Activated naive CD8-positive, alpha-beta T cell treated with anti-CD3 and anti-CD28 coated beads, Interleukin-2, amount 50 U/mL, for 24 hours (primary cell): ENCODE data around the gene NUMA1.

ENCODE experiments used
- ATAC-seq: fragments of 150-1000 bp; cut with Tn5 transposase; one replicate; pipeline ENCODE4 v1.10.0; 2021
- DNase-seq: peaks from one replicate; pipeline ENCODE4 v3.0.0; 2021
- H3K27ac Mint-ChIP-seq: one replicate; pipeline ENCODE4 v1.8.0; 2021; ENCODE audit warnings: mild to moderate bottlenecking, mixed read lengths
- H3K27me3 Mint-ChIP-seq: one replicate; pipeline ENCODE4 v1.8.0; 2021; ENCODE audit warnings: mixed read lengths
- H3K36me3 Mint-ChIP-seq: one replicate; pipeline ENCODE4 v1.8.0; 2021; ENCODE audit warnings: low read depth, mixed read lengths
- H3K4me1 Mint-ChIP-seq: one replicate; pipeline ENCODE4 v1.8.0; 2021; ENCODE audit warnings: mixed read lengths
- H3K4me3 Mint-ChIP-seq: one replicate; pipeline ENCODE4 v1.8.0; 2021; ENCODE audit warnings: mild to moderate bottlenecking, moderate library complexity, mixed read lengths
- H3K9me3 Mint-ChIP-seq: one replicate; pipeline ENCODE4 v1.8.0; 2021; ENCODE audit warnings: mixed read lengths

NUMA1 gene

GRCh38 chr11:72036687-72037086 lies 43.7 kb downstream of the NUMA1 start:
- H3K4me1 Mint-ChIP-seq = peaks cover 13% of the 10 kb centered on the region
- ATAC-seq (no peak), DNase-seq (no peak)
- peaks cover 23% of the 10 kb centered on the region for H3K36me3 Mint-ChIP-seq
- no peaks in the 10 kb centered on the region for H3K27me3 Mint-ChIP-seq
- no peaks in the 10 kb centered on the region for H3K9me3 Mint-ChIP-seq
- H3K27ac Mint-ChIP-seq = peak overlapping the region; percentile 70
- H3K4me3 Mint-ChIP-seq = no peak overlapping the region

GRCh38 chr11:72030472-72031045 lies 49.8 kb downstream of the NUMA1 start:
- Mint-ChIP-seq H3K4me3 (no peak overlapping the region), H3K9me3 (no peaks in the 10 kb centered on the region), H3K27ac (no peak overlapping the region), H3K4me1 (peaks cover 35% of the 10 kb centered on the region), H3K27me3 (no peaks in the 10 kb centered on the region), H3K36me3 (peaks cover 20% of the 10 kb centered on the region)
- DNase-seq = no peak
- no peak for ATAC-seq

- peaks cover 23% of the 10 kb centered on the region for H3K36me3 Mint-ChIP-seq
- peaks cover 34% of the 10 kb centered on the region for H3K4me1 Mint-ChIP-seq
- H3K27me3 Mint-ChIP-seq = no peaks in the 10 kb centered on the region
- no peak overlapping the region for H3K27ac Mint-ChIP-seq
- H3K9me3 Mint-ChIP-seq = no peaks in the 10 kb centered on the region
- no peak for DNase-seq
- H3K4me3 Mint-ChIP-seq = no peak overlapping the region
- no peak for ATAC-seq
These were observed 54.3 kb downstream of the NUMA1 start for GRCh38 chr11:72026090-72026489.

- Mint-ChIP-seq H3K36me3 (peaks cover 36% of the 10 kb centered on the region), H3K4me1 (peaks cover 23% of the 10 kb centered on the region), H3K4me3 (no peak overlapping the region), H3K27me3 (no peaks in the 10 kb centered on the region), H3K27ac (no peak overlapping the region), H3K9me3 (no peaks in the 10 kb centered on the region)
- no peak for DNase-seq
- ATAC-seq = no peak
These were observed 56.1 kb downstream of the NUMA1 start for GRCh38 chr11:72024069-72024754.

- no peaks in the 10 kb centered on the region for H3K9me3 Mint-ChIP-seq
These were observed 57.0 kb downstream of the NUMA1 start for GRCh38 chr11:72023335-72023734.

GRCh38 chr11:72018171-72018570 lies 62.2 kb downstream of the NUMA1 start:
- Mint-ChIP-seq H3K4me1 (no peaks in the 10 kb centered on the region), H3K4me3 (no peak overlapping the region), H3K9me3 (no peaks in the 10 kb centered on the region), H3K27ac (peak overlapping the region; percentile 12), H3K36me3 (peaks cover 67% of the 10 kb centered on the region), H3K27me3 (no peaks in the 10 kb centered on the region)
- DNase-seq (no peak), ATAC-seq (no peak)

More at GRCh38 chr11:72023335-72023734, 57.0 kb downstream of the NUMA1 start:
- Mint-ChIP-seq H3K27me3 (no peaks in the 10 kb centered on the region), H3K27ac (no peak overlapping the region), H3K4me1 (peaks cover 15% of the 10 kb centered on the region), H3K36me3 (peaks cover 40% of the 10 kb centered on the region), H3K4me3 (no peak overlapping the region)
- ATAC-seq = no peak
- DNase-seq = no peak

GRCh38 chr11:72015511-72016061 lies 64.8 kb downstream of the NUMA1 start:
- Mint-ChIP-seq H3K9me3 (no peaks in the 10 kb centered on the region), H3K27me3 (no peaks in the 10 kb centered on the region), H3K36me3 (peaks cover 58% of the 10 kb centered on the region), H3K4me3 (no peak overlapping the region), H3K27ac (peak overlapping the region; percentile 19), H3K4me1 (no peaks in the 10 kb centered on the region)
- ATAC-seq (no peak), DNase-seq (no peak)

- no peak for ATAC-seq
These were observed 65.5 kb downstream of the NUMA1 start for GRCh38 chr11:72014761-72015320.

GRCh38 chr11:72013765-72014711 lies 66.3 kb downstream of the NUMA1 start:
- no peak for DNase-seq
- Mint-ChIP-seq H3K36me3 (peaks cover 53% of the 10 kb centered on the region), H3K27me3 (no peaks in the 10 kb centered on the region)

More at GRCh38 chr11:72014761-72015320, 65.5 kb downstream of the NUMA1 start:
- Mint-ChIP-seq H3K36me3 (peaks cover 54% of the 10 kb centered on the region), H3K27ac (no peak overlapping the region), H3K4me3 (no peak overlapping the region), H3K4me1 (no peaks in the 10 kb centered on the region), H3K27me3 (no peaks in the 10 kb centered on the region), H3K9me3 (no peaks in the 10 kb centered on the region)
- DNase-seq = no peak

GRCh38 chr11:72012897-72013721 lies 67.2 kb downstream of the NUMA1 start:
- Mint-ChIP-seq H3K27ac (no peak overlapping the region), H3K36me3 (peaks cover 54% of the 10 kb centered on the region), H3K4me1 (no peaks in the 10 kb centered on the region), H3K9me3 (no peaks in the 10 kb centered on the region), H3K27me3 (no peaks in the 10 kb centered on the region), H3K4me3 (no peak overlapping the region)
- no peak for DNase-seq
- ATAC-seq = no peak

More at GRCh38 chr11:72013765-72014711, 66.3 kb downstream of the NUMA1 start:
- Mint-ChIP-seq H3K9me3 (no peaks in the 10 kb centered on the region), H3K4me3 (no peak overlapping the region), H3K4me1 (no peaks in the 10 kb centered on the region), H3K27ac (no peak overlapping the region)
- ATAC-seq = no peak

GRCh38 chr11:72012091-72012630 lies 68.2 kb downstream of the NUMA1 start:
- Mint-ChIP-seq H3K9me3 (no peaks in the 10 kb centered on the region), H3K36me3 (peaks cover 51% of the 10 kb centered on the region), H3K4me3 (no peak overlapping the region), H3K4me1 (no peaks in the 10 kb centered on the region), H3K27ac (no peak overlapping the region), H3K27me3 (no peaks in the 10 kb centered on the region)
- no peak for DNase-seq
- no peak for ATAC-seq

- Mint-ChIP-seq H3K27ac (no peak overlapping the region), H3K4me1 (no peaks in the 10 kb centered on the region), H3K36me3 (peaks cover 45% of the 10 kb centered on the region), H3K9me3 (no peaks in the 10 kb centered on the region), H3K4me3 (no peak overlapping the region), H3K27me3 (no peaks in the 10 kb centered on the region)
- ATAC-seq (no peak), DNase-seq (no peak)
These were observed 69.7 kb downstream of the NUMA1 start for GRCh38 chr11:72010529-72011233.

GRCh38 chr11:72009156-72009555 lies 71.2 kb downstream of the NUMA1 start:
- Mint-ChIP-seq H3K27ac (no peak overlapping the region), H3K36me3 (peaks cover 32% of the 10 kb centered on the region), H3K4me3 (no peak overlapping the region), H3K27me3 (no peaks in the 10 kb centered on the region), H3K9me3 (no peaks in the 10 kb centered on the region), H3K4me1 (no peaks in the 10 kb centered on the region)
- DNase-seq (no peak), ATAC-seq (no peak)
